H1 (cell line): ENCODE data around the gene COLEC11. TPM values are rescaled to one million over a fixed set of nuclear protein-coding genes. Genes with fewer than 3 reads are reported as not detected.

ENCODE experiments used
- CTCF ChIA-PET: fragments of 300-600 bp; sonication (Branson Sonifier 250); formaldehyde crosslinking; loops from one replicate; lab custom pipeline; 2021; ENCODE audit not compliant: partially characterized antibody; lab: Charles Lee
- POLR2A ChIA-PET: fragments of 300-600 bp; sonication (Branson Sonifier 250); formaldehyde crosslinking; loops from one replicate; lab custom pipeline; 2021; ENCODE audit warnings: inconsistent platforms; ENCODE audit not compliant: partially characterized antibody; lab: Charles Lee
- DNase-seq, 2 experiments: peaks; one replicate each; pipeline versions ENCODE4 v3.0.0 to v3.0.0-alpha.2; 2010 to 2022; ENCODE audit warnings: low spot score in 2 of 2, low read depth in 1 of 2, mixed read lengths in 1 of 2
- FAIRE-seq: peaks from 2 replicates; lab custom pipeline; 2011; peaks lifted over from hg19 to GRCh38; lab: Jason Lieb, UNC
- H2AFZ ChIP-seq: 2 replicates; pipeline ENCODE4 v1.8.1; 2012; ENCODE audit warnings: low read length, inconsistent platforms
- H2AK5ac ChIP-seq: 2 replicates; pipeline ENCODE4 v1.6.1; 2013; ENCODE audit warnings: low read depth, low read length
- H2BK120ac ChIP-seq: replicated peaks from 2 replicates; pipeline ENCODE3; 2013; ENCODE audit warnings: low read depth, low read length, inconsistent platforms
- H2BK12ac ChIP-seq: 2 replicates; pipeline ENCODE4 v1.6.1; 2013; ENCODE audit warnings: low read depth, low read length
- H2BK15ac ChIP-seq: 2 replicates; pipeline ENCODE4 v1.6.1; 2013; ENCODE audit warnings: low read length
- H2BK20ac ChIP-seq: 2 replicates; pipeline ENCODE4 v1.6.1; 2013; ENCODE audit warnings: low read length
- H2BK5ac ChIP-seq: 2 replicates; pipeline ENCODE4 v1.6.1; 2013; ENCODE audit warnings: low read depth, low read length
- H3K14ac ChIP-seq: 2 replicates; pipeline ENCODE4 v1.6.1; 2013; ENCODE audit warnings: inconsistent platforms; ENCODE audit not compliant: insufficient read length
- H3K18ac ChIP-seq: 2 replicates; pipeline ENCODE4 v1.6.1; 2013; ENCODE audit warnings: low read length; ENCODE audit errors: extremely low read depth
- H3K23ac ChIP-seq: 2 replicates; pipeline ENCODE4 v1.6.1; 2013; ENCODE audit warnings: inconsistent platforms; ENCODE audit not compliant: insufficient read length
- H3K23me2 ChIP-seq: 2 replicates; pipeline ENCODE4 v1.6.1; 2013; ENCODE audit warnings: low read depth, low read length
- H3K27ac ChIP-seq: 2 replicates; pipeline ENCODE4 v1.6.1; 2011; ENCODE audit warnings: low read depth, low read length, inconsistent platforms
- H3K27me3 ChIP-seq, 4 experiments: replicated peaks in 1 of 4; 1 replicate in 1 of 4; 2 replicates in 3 of 4; pipeline versions ENCODE4 v1.6.1 to v1.8.1; 2011 to 2013; ENCODE audit warnings: low read length in 3 of 4, mild to moderate bottlenecking in 3 of 4, inconsistent platforms in 2 of 4, mixed read lengths in 2 of 4, moderate library complexity in 1 of 4; ENCODE audit not compliant: control insufficient read depth in 3 of 4, insufficient read depth in 3 of 4; ENCODE audit errors: extremely low read depth in 1 of 4
- H3K36me3 ChIP-seq, 4 experiments: 2 replicates each; pipeline versions ENCODE4 v1.6.1 to v1.8.1; 2011 to 2013; ENCODE audit warnings: mild to moderate bottlenecking in 4 of 4, low read length in 3 of 4, moderate library complexity in 2 of 4, control low read depth in 1 of 4, inconsistent platforms in 1 of 4; ENCODE audit not compliant: insufficient read depth in 4 of 4, control insufficient read depth in 2 of 4
- H3K4ac ChIP-seq: replicated peaks from 2 replicates; pipeline ENCODE3; 2013; ENCODE audit warnings: low read length, low read depth, mixed read lengths, inconsistent platforms; ENCODE audit not compliant: insufficient read length
- H3K4me1 ChIP-seq, 4 experiments: replicated peaks in 1 of 4; 1 replicate in 1 of 4; 2 replicates in 3 of 4; pipeline versions ENCODE4 v1.6.1 to v1.8.1; 2011 to 2013; ENCODE audit warnings: low read length in 3 of 4, inconsistent platforms in 2 of 4, mixed read lengths in 1 of 4; ENCODE audit not compliant: insufficient read depth in 4 of 4, control insufficient read depth in 3 of 4
- H3K4me2 ChIP-seq, 2 experiments: 2 replicates each; pipeline versions ENCODE4 v1.6.1 to v1.8.1; 2011 to 2013; ENCODE audit warnings: low read depth in 2 of 2, low read length in 2 of 2, control low read depth in 1 of 2, inconsistent platforms in 1 of 2, mild to moderate bottlenecking in 1 of 2; ENCODE audit not compliant: insufficient read depth in 1 of 2
- H3K4me3 ChIP-seq, 4 experiments: fragments of 200-600, 300-600 bp in 1 of 4; sonication (generic), shearing (Covaris generic), sonication (Bioruptor Twin) in 1 of 4; 2 replicates each; pipeline versions ENCODE4 v1.5.1 to v1.8.1; 2011 to 2016; ENCODE audit warnings: low read length in 4 of 4, low read depth in 3 of 4, control low read depth in 2 of 4, inconsistent platforms in 2 of 4, mild to moderate bottlenecking in 2 of 4, mixed read lengths in 1 of 4, moderate library complexity in 1 of 4; ENCODE audit not compliant: insufficient read depth in 2 of 4; ENCODE audit errors: extremely low read depth in 1 of 4
- H3K56ac ChIP-seq: replicated peaks from 2 replicates; pipeline ENCODE3; 2013; ENCODE audit warnings: low read depth, mild to moderate bottlenecking, mixed read lengths, low read length, inconsistent platforms; ENCODE audit not compliant: insufficient read length
- H3K79me1 ChIP-seq: 2 replicates; pipeline ENCODE4 v1.6.1; 2013; ENCODE audit warnings: low read depth, low read length, control low read depth
- H3K79me2 ChIP-seq, 2 experiments: 2 replicates each; pipeline versions ENCODE4 v1.6.1 to v1.8.1; 2012 to 2013; ENCODE audit warnings: low read length in 2 of 2, mild to moderate bottlenecking in 2 of 2, inconsistent platforms in 1 of 2; ENCODE audit not compliant: insufficient read depth in 2 of 2, control insufficient read depth in 1 of 2
- H3K9ac ChIP-seq, 4 experiments: replicated peaks in 1 of 4; 1 replicate in 1 of 4; 2 replicates in 3 of 4; pipeline versions ENCODE4 v1.6.1 to v1.8.1; 2011 to 2013; ENCODE audit warnings: low read depth in 3 of 4, low read length in 3 of 4, control low read depth in 2 of 4, mild to moderate bottlenecking in 2 of 4, moderate library complexity in 2 of 4, inconsistent platforms in 1 of 4; ENCODE audit errors: extremely low read depth in 1 of 4
- H3K9me3 ChIP-seq, 2 experiments: 2 replicates each; pipeline versions ENCODE4 v1.6.1 to v1.8.1; 2012 to 2013; ENCODE audit warnings: mild to moderate bottlenecking in 2 of 2, moderate library complexity in 2 of 2, control low read depth in 1 of 2, inconsistent platforms in 1 of 2, low read depth in 1 of 2, low read length in 1 of 2, mixed read lengths in 1 of 2; ENCODE audit not compliant: insufficient read depth in 2 of 2
- H4K20me1 ChIP-seq, 2 experiments: replicated peaks in 1 of 2; 2 replicates each; pipeline versions ENCODE3 to v1.8.1; 2011 to 2013; ENCODE audit warnings: inconsistent platforms in 2 of 2, low read length in 2 of 2, mild to moderate bottlenecking in 1 of 2; ENCODE audit not compliant: insufficient read depth in 2 of 2, control insufficient read depth in 1 of 2
- H4K5ac ChIP-seq: 2 replicates; pipeline ENCODE4 v1.6.1; 2013; ENCODE audit warnings: low read length, low read depth, mixed read lengths, inconsistent platforms; ENCODE audit not compliant: insufficient read length
- H4K8ac ChIP-seq: 2 replicates; pipeline ENCODE4 v1.8.0; 2013; ENCODE audit warnings: mild to moderate bottlenecking, moderate library complexity, low read length, inconsistent platforms; ENCODE audit not compliant: insufficient read depth; ENCODE audit errors: extremely low read depth
- H4K91ac ChIP-seq: replicated peaks from 2 replicates; pipeline ENCODE3; 2013; ENCODE audit warnings: low read length, mixed read lengths, inconsistent platforms; ENCODE audit not compliant: insufficient read length
- BCL11A ChIP-seq, 2 experiments: IDR thresholded peaks; one replicate each; pipeline ENCODE4 v1.6.1; 2011; ENCODE audit warnings: low read depth in 2 of 2, low read length in 2 of 2, mild to moderate bottlenecking in 2 of 2
- BRCA1 ChIP-seq: IDR thresholded peaks from 2 replicates; pipeline ENCODE4 v1.6.1; 2012; ENCODE audit warnings: low read depth, low read length, improper control_type of control experiment
- GABPA ChIP-seq: IDR thresholded peaks from 2 replicates; pipeline ENCODE4 v1.6.1; 2011; ENCODE audit warnings: mild to moderate bottlenecking, low read length, moderate library complexity, borderline replicate concordance; ENCODE audit not compliant: insufficient read depth
- POLR2A ChIP-seq, 2 experiments: IDR thresholded peaks; 1 replicate in 1 of 2; 2 replicates in 1 of 2; pipeline ENCODE4 v1.6.1; 2011; ENCODE audit warnings: low read depth in 2 of 2, low read length in 2 of 2, mild to moderate bottlenecking in 2 of 2; ENCODE audit errors: control extremely low read depth in 1 of 2
- RNF2 ChIP-seq: fragments of 200-900, 300-1000 bp; sonication (generic); IDR thresholded peaks from 2 replicates; pipeline ENCODE4 v1.7.1; 2016; ENCODE audit warnings: borderline replicate concordance, low read depth, mild to moderate bottlenecking, antibody characterized with exemption, low read length; ENCODE audit not compliant: poor library complexity, severe bottlenecking; ENCODE audit errors: missing control alignments
- SRF ChIP-seq: IDR thresholded peaks from 2 replicates; pipeline ENCODE4 v1.6.1; 2011; ENCODE audit warnings: mild to moderate bottlenecking, low read depth, low read length, moderate library complexity
- TAF1 ChIP-seq: IDR thresholded peaks from 2 replicates; pipeline ENCODE4 v1.6.1; 2011; ENCODE audit warnings: mild to moderate bottlenecking, low read depth, low read length
- WGBS, 2 experiments: shearing (Covaris generic) in 1 of 2; methylation state at CpG; one replicate each; pipeline versions ENCODE4 v1.1.6 to v1.1.7; 2013 to 2015; ENCODE audit warnings: low lambda C conversion rate in 2 of 2, mixed read lengths in 2 of 2, inconsistent platforms in 1 of 2, low coverage in 1 of 2, missing lambda C conversion rate in 1 of 2; ENCODE audit not compliant: insufficient replicate concordance in 2 of 2, insufficient coverage in 1 of 2, insufficient read length in 1 of 2; ENCODE audit errors: extremely low coverage in 1 of 2, missing lambda C conversion rate in 1 of 2; 5-methylcytosine and 5-hydroxymethylcytosine counted together
- polyA plus RNA-seq, 7 experiments: library from polyadenylated mRNA; depleted of rRNA in 3 of 7; stranded (reverse) in 5 of 7; unstranded in 2 of 7; fragments of >200 nt in 5 of 7; fragments of 200-250 nt in 2 of 7; gene quantifications; 1 replicate in 5 of 7; 2 replicates in 1 of 7; 4 replicates in 1 of 7; pipeline versions ENCODE4 v1.2.1 to v1.2.3, GENCODE V29; 2011 to 2013; ENCODE audit warnings: missing spikeins in 2 of 7, mixed read lengths in 2 of 7
- total RNA-seq: library from RNA; stranded (reverse); fragmentation: NEBNext Ultra II Directional; extraction: Animal tissue kit (Norgen Biotek cat#: 25700); gene quantifications from 2 replicates; pipeline ENCODE4 v1.2.1, GENCODE V29; 2021

Gene COLEC11
- total and polyA plus RNA-seq, 2 of the 8 experiments (the other 6 are each of a cell fraction or from before 2014, with no cell fraction given), result 0.47 to 0.80 TPM

DNA sequence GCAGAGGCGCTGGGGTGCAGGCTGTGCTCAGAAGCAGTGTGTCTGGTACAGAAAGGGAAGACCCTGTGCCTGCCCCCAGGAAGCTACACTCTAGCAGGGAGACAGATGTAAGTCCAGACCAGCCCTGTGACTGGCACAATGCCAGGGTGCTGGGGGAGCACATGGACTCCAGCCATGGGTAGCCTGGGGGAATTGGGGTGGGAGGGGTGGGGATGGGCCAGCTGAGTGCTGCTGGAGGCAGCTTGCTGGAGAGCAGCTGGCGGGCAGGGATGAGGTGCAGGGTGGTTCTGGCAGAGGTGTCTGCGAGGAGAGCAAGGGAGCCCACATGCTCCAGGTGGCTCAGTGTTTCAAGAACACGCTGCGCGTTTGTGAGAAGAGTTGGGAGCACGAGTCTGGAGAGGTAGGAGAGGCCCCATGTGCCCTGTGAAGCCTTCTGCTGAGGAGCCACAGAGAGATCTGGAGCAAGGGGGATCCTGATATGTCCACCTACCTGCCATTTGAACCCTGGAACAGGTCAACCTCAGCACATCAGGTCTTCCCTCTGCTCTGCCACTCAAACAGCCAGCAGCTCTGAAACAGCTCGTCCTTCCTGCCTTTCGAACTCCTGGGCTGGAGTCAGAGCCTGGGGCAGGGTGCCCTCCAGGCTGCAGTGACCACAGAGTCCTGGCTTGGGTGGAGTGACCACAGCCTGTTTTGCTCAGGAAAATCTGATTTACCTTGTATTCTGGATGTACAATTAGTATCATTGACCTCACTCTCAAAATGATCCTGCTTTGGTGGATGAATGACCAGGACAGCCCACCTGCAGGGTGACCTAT is 78.2 kb downstream of the COLEC11 start:
- no peak for TF ChIP-seq TAF1
- no peak for TF ChIP-seq SRF
- TF ChIP-seq BCL11A (IDR thresholded peaks at IDR 0.05; ENCODE audit: low read depth in 2 of 2, low read length in 2 of 2), result no peak
- no peak for TF ChIP-seq GABPA
- no peak for TF ChIP-seq RNF2
- no peak for TF ChIP-seq POLR2A (IDR thresholded peaks at IDR 0.05; ENCODE audit: control extremely low read depth in 1 of 2, low read depth in 2 of 2, low read length in 2 of 2)
- no peak for TF ChIP-seq BRCA1
- POLR2A ChIA-PET, result no interaction called here
- Histone ChIP-seq H3K36me3 (no peaks in the 10 kb centered on the region), H3K56ac (no peak overlapping the region), H2BK15ac (no peak overlapping the region), H3K23ac (no peak overlapping the region), H2BK12ac (no peak overlapping the region), H3K14ac (no peak overlapping the region), H2BK20ac (no peak overlapping the region), H3K79me2 (no peaks in the 10 kb centered on the region), H3K4me2 (no peak overlapping the region), H2BK120ac (no peak overlapping the region), H3K27me3 (no peaks in the 10 kb centered on the region), H3K23me2 (no peaks in the 10 kb centered on the region), H4K91ac (no peak overlapping the region), H4K5ac (no peak overlapping the region), H3K27ac (no peak overlapping the region), H2AFZ (no peak overlapping the region), H3K4me3 (no peak overlapping the region), H3K9me3 (no peaks in the 10 kb centered on the region), H3K4me1 (no peaks in the 10 kb centered on the region), H3K79me1 (no peaks in the 10 kb centered on the region), H4K20me1 (no peaks in the 10 kb centered on the region), H2AK5ac (no peak overlapping the region), H3K18ac (no peak overlapping the region), H2BK5ac (no peak overlapping the region), H4K8ac (no peak overlapping the region), H3K4ac (no peak overlapping the region), H3K9ac (no peak overlapping the region)
- DNase-seq (no peak), FAIRE-seq (no peak)
- CTCF ChIA-PET, result no interaction called here
- WGBS, 2 experiments, result 87% methylated on average over 7 of the region's 9 CpGs; no CpG with 5 or more reads in 1 of the 2 experiments
